ENCODE measurements around the gene FILIP1L.

Gene FILIP1L

GRCh38 chr3:99869621-99870020 is 244.7 kb downstream of the FILIP1L start:
- no peak for DNase-seq (ENCODE audit: extremely low read depth, insufficient read length)
- no peak for TF ChIP-seq CTCF (IDR thresholded peaks at IDR 0.05; ENCODE audit: insufficient read depth, low read length, poor library complexity, severe bottlenecking)
- no peaks in the 10 kb centered on the region for H3K36me3 ChIP-seq (ENCODE audit: control insufficient read depth, insufficient read depth, low read length)
- no peaks in the 10 kb centered on the region for H3K27me3 ChIP-seq (replicated peaks; ENCODE audit: control insufficient read depth, insufficient read depth, low read length)
- no peak overlapping the region for H3K4me3 ChIP-seq (replicated peaks; ENCODE audit: low read depth, low read length)

DNA sequence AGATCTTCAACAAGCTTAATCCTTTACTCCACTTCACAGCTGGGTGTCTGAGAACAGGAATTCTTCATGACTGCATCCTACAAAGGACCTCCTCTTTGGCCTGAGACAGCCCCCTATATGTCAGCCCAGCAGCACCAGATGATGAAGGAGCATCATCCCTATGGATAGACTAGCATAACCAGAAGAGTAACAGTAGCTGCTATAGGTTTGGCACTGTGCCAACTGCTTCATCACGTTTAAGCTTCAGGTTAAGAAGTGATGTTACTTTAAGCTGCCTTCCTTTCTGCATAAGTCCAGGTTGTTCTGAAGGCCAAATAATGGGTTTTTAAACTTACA is 246.0 kb downstream of the FILIP1L start:
- H3K27me3 ChIP-seq (replicated peaks; ENCODE audit: control insufficient read depth, insufficient read depth, low read length) = no peaks in the 10 kb centered on the region
- TF ChIP-seq CTCF (IDR thresholded peaks at IDR 0.05; ENCODE audit: insufficient read depth, low read length, poor library complexity, severe bottlenecking) = no peak
- no peak overlapping the region for H3K4me3 ChIP-seq (replicated peaks; ENCODE audit: low read depth, low read length)
- no peaks in the 10 kb centered on the region; the same call in 1 of the 2 replicates for H3K36me3 ChIP-seq (ENCODE audit: control insufficient read depth, insufficient read depth, low read length)
- DNase-seq (ENCODE audit: extremely low read depth, insufficient read length) = no peak

- no peak for DNase-seq (ENCODE audit: extremely low read depth, insufficient read length)
- TF ChIP-seq CTCF (IDR thresholded peaks at IDR 0.05; ENCODE audit: insufficient read depth, low read length, poor library complexity, severe bottlenecking) = no peak
- no peak overlapping the region for H3K4me3 ChIP-seq (replicated peaks; ENCODE audit: low read depth, low read length)
- H3K36me3 ChIP-seq (ENCODE audit: control insufficient read depth, insufficient read depth, low read length) = no peaks in the 10 kb centered on the region; the same call in 1 of the 2 replicates
- no peaks in the 10 kb centered on the region for H3K27me3 ChIP-seq (replicated peaks; ENCODE audit: control insufficient read depth, insufficient read depth, low read length)
These were observed 246.5 kb downstream of the FILIP1L start for GRCh38 chr3:99867594-99868310.

DNA sequence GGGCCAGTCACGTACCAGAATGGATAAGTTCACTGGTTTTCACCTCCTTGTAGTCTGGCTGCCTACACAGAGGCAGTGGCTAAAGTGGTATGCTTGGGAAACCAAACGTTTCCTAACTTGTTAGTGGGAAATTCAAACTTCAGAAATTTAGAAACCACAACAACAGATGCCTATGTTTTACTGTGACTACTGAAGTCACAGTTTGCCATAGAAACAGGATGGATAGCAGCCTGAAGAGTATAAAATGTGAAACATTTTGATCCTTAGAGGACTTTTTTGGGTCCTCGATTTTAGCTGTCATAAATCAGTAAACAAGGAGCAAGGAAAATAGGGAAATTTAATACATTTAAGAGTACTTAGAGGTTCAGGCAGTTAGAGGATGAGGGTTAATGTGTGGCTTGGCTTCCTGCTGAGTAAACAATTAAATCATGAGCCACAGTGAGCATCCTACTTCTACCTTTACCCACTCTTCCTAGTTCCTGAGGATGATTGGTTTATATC is 248.0 kb downstream of the FILIP1L start:
- TF ChIP-seq CTCF (IDR thresholded peaks at IDR 0.05; ENCODE audit: insufficient read depth, low read length, poor library complexity, severe bottlenecking) = no peak
- Histone ChIP-seq H3K36me3 (ENCODE audit: control insufficient read depth, insufficient read depth, low read length) (no peaks in the 10 kb centered on the region; the same call in 1 of the 2 replicates), H3K4me3 (replicated peaks; ENCODE audit: low read depth, low read length) (no peak overlapping the region), H3K27me3 (replicated peaks; ENCODE audit: control insufficient read depth, insufficient read depth, low read length) (no peaks in the 10 kb centered on the region)
- no peak for DNase-seq (ENCODE audit: extremely low read depth, insufficient read length)

- no peaks in the 10 kb centered on the region for H3K27me3 ChIP-seq (replicated peaks; ENCODE audit: control insufficient read depth, insufficient read depth, low read length)
- H3K36me3 ChIP-seq (ENCODE audit: control insufficient read depth, insufficient read depth, low read length) = no peaks in the 10 kb centered on the region; the same call in 1 of the 2 replicates
- no peak overlapping the region for H3K4me3 ChIP-seq (replicated peaks; ENCODE audit: low read depth, low read length)
- no peak for TF ChIP-seq CTCF (IDR thresholded peaks at IDR 0.05; ENCODE audit: insufficient read depth, low read length, poor library complexity, severe bottlenecking)
- DNase-seq (ENCODE audit: extremely low read depth, insufficient read length) = no peak
These were observed 249.0 kb downstream of the FILIP1L start for GRCh38 chr3:99865321-99865720.

Data from GM06990 (cell line).